Neural progenitor cell (in vitro differentiated cells): ENCODE data around the gene ANO1. TPM values are rescaled to one million over a fixed set of nuclear protein-coding genes. Genes with fewer than 3 reads are reported as not detected.
A peak's percentile ranks its signal among the peaks of the same experiment; 100 is the strongest.

Experiments
- DNase-seq: peaks from one replicate; pipeline ENCODE4 v3.0.0-alpha.2; 2016; ENCODE audit warnings: low spot score
- H2AFZ ChIP-seq: fragments of 200-600 bp; sonication (generic); replicated peaks from 2 replicates; pipeline ENCODE4 v1.6.1; 2016; ENCODE audit warnings: antibody characterized with exemption
- H3F3A ChIP-seq: fragments of 200-600 bp; sonication (generic); 2 replicates; pipeline ENCODE4 v1.6.1; 2016; ENCODE audit warnings: antibody characterized with exemption, low read depth
- H3K27ac ChIP-seq: fragments of 200-600 bp; sonication (generic); 2 replicates; pipeline ENCODE4 v1.5.1; 2016; ENCODE audit warnings: mild to moderate bottlenecking
- H3K27me3 ChIP-seq: fragments of 200-600 bp; sonication (generic); 2 replicates; pipeline ENCODE4 v1.6.1; 2016; ENCODE audit warnings: mild to moderate bottlenecking, moderate library complexity
- H3K36me3 ChIP-seq: fragments of 200-600 bp; sonication (generic); 2 replicates; pipeline ENCODE4 v1.5.1; 2016
- H3K4me1 ChIP-seq: fragments of 200-600 bp; sonication (generic); 2 replicates; pipeline ENCODE4 v1.6.1; 2016; ENCODE audit warnings: mixed run types
- H3K4me2 ChIP-seq: fragments of 200-600 bp; sonication (generic); 2 replicates; pipeline ENCODE4 v1.6.1; 2016
- H3K4me3 ChIP-seq: fragments of 200-600 bp; sonication (generic); 2 replicates; pipeline ENCODE4 v1.5.1; 2016
- H3K79me2 ChIP-seq: fragments of 200-600 bp; sonication (generic); 2 replicates; pipeline ENCODE4 v1.6.1; 2016; ENCODE audit warnings: low read depth
- H3K9ac ChIP-seq: fragments of 200-600 bp; sonication (generic); 2 replicates; pipeline ENCODE4 v1.6.1; 2016
- H3K9me3 ChIP-seq: fragments of 200-600 bp; sonication (generic); 2 replicates; pipeline ENCODE4 v1.5.1; 2016; ENCODE audit warnings: low read depth
- H4K20me1 ChIP-seq: fragments of 200-600 bp; sonication (generic); 2 replicates; pipeline ENCODE4 v1.6.1; 2016; ENCODE audit warnings: low read depth
- H3K27ac Mint-ChIP-seq: 3 replicates; pipeline ENCODE4 v1.8.0; 2021; ENCODE audit warnings: mixed read lengths
- H3K27me3 Mint-ChIP-seq: 2 replicates; pipeline ENCODE4 v1.8.0; 2022; ENCODE audit warnings: low read depth, mild to moderate bottlenecking, inconsistent platforms, moderate library complexity, mixed read lengths; ENCODE audit not compliant: insufficient read depth
- H3K36me3 Mint-ChIP-seq: 3 replicates; pipeline ENCODE4 v1.8.0; 2021; ENCODE audit warnings: mixed read lengths
- H3K4me1 Mint-ChIP-seq: 3 replicates; pipeline ENCODE4 v1.8.0; 2021; ENCODE audit warnings: mixed read lengths
- H3K4me3 Mint-ChIP-seq: 3 replicates; pipeline ENCODE4 v1.8.0; 2021; ENCODE audit warnings: mild to moderate bottlenecking, moderate library complexity, mixed read lengths
- H3K9me3 Mint-ChIP-seq: 3 replicates; pipeline ENCODE4 v1.8.0; 2020; ENCODE audit warnings: mixed read lengths
- EZH2 ChIP-seq: fragments of 200-600 bp; sonication (generic); IDR thresholded peaks from 2 replicates; pipeline ENCODE4 v1.6.1; 2017; ENCODE audit warnings: antibody characterized with exemption, mild to moderate bottlenecking, moderate library complexity
- EZH2phosphoT487 ChIP-seq: fragments of 200-600 bp; sonication (generic); IDR thresholded peaks from 2 replicates; pipeline ENCODE4 v1.6.1; 2017; ENCODE audit warnings: antibody characterized with exemption
- small RNA-seq: library from RNA; depleted of rRNA; stranded (forward); fragments of <200 nt; gene quantifications from one replicate; pipeline ENCODE3, GENCODE V24; 2015
- total RNA-seq: library from RNA; depleted of rRNA; stranded (reverse); fragments of >200 nt; gene quantifications from 2 replicates; pipeline ENCODE4 v1.2.3, GENCODE V29; 2015; ENCODE audit warnings: low replicate concordance
- TF ChIP-seq, protein P1 (sequence below): fragments of 200-600 bp; sonication (generic); IDR thresholded peaks from 2 replicates; pipeline ENCODE4 v1.5.1; 2017; ENCODE audit warnings: antibody characterized with exemption, mild to moderate bottlenecking

The ANO1 gene
- total RNA-seq, 1 donor from 2014 or later = not detected

DNA sequence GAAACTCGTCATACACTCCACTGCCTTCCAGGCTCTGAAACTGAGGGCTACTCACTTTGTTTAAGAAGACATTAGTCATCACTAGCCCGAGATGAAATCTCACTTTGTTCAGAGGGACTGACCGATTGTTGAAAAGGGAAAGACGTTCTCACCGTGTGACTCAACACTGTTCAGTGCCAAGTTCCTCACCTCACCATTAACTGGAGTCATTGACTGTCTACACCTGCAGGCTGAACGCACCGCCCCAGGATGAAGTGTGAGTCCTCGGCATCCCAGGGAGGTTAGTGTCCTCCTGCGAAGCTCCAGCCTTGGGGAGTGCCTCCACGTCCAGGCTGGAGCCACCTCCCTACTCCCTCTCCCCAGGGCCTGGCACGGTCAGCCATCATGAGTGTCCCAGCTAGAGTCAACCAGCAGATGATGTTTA lies 155.4 kb downstream of the ANO1 start:
- no peak for DNase-seq
- Histone ChIP-seq H3K9me3 (no peaks in the 10 kb centered on the region), H3K79me2 (no peaks in the 10 kb centered on the region), H3K4me2 (no peak overlapping the region), H4K20me1 (no peaks in the 10 kb centered on the region), H3K9ac (no peak overlapping the region), H3K4me1 (no peaks in the 10 kb centered on the region), H3K27me3 (no peaks in the 10 kb centered on the region), H2AFZ (no peak overlapping the region), H3F3A (no peaks in the 10 kb centered on the region), H3K27ac (no peak overlapping the region), H3K36me3 (no peaks in the 10 kb centered on the region), H3K4me3 (no peak overlapping the region)
- Mint-ChIP-seq H3K36me3 (no peaks in the 10 kb centered on the region), H3K27ac (peak overlapping the region; percentile 53), H3K4me3 (no peak overlapping the region), H3K27me3 (peaks cover 8% of the 10 kb centered on the region), H3K4me1 (peaks cover 9% of the 10 kb centered on the region), H3K9me3 (no peaks in the 10 kb centered on the region)
- TF ChIP-seq, protein P1, sequence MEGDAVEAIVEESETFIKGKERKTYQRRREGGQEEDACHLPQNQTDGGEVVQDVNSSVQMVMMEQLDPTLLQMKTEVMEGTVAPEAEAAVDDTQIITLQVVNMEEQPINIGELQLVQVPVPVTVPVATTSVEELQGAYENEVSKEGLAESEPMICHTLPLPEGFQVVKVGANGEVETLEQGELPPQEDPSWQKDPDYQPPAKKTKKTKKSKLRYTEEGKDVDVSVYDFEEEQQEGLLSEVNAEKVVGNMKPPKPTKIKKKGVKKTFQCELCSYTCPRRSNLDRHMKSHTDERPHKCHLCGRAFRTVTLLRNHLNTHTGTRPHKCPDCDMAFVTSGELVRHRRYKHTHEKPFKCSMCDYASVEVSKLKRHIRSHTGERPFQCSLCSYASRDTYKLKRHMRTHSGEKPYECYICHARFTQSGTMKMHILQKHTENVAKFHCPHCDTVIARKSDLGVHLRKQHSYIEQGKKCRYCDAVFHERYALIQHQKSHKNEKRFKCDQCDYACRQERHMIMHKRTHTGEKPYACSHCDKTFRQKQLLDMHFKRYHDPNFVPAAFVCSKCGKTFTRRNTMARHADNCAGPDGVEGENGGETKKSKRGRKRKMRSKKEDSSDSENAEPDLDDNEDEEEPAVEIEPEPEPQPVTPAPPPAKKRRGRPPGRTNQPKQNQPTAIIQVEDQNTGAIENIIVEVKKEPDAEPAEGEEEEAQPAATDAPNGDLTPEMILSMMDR = no peak
- TF ChIP-seq EZH2phosphoT487 = no peak
- no peak for TF ChIP-seq EZH2

DNA sequence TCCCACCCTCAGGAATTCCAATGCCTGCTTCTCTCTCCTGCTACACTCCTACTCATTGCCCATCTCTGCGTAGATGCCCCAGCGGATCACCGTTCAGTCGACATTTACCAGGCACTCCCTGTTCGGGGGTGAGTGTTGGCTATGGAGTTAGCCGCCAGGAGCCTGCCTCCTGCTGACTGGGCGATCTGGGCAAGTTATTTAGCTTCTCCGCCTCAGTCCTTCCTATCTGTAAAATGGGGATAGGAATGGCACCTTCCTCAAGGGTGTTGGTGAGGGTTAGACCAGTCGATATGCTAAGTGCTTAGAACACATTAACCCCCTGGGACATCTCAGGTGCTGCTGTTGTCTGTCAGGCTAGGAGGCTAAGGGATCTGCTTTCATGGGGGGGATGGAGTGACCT lies 155.8 kb downstream of the ANO1 start:
- Mint-ChIP-seq H3K9me3 (no peaks in the 10 kb centered on the region), H3K27me3 (peaks cover 8% of the 10 kb centered on the region), H3K4me3 (no peak overlapping the region), H3K27ac (peak overlapping the region; percentile 30), H3K36me3 (no peaks in the 10 kb centered on the region), H3K4me1 (peaks cover 9% of the 10 kb centered on the region)
- H3K79me2 ChIP-seq = no peaks in the 10 kb centered on the region
- H3K9me3 ChIP-seq = no peaks in the 10 kb centered on the region
- no peak overlapping the region for H3K4me2 ChIP-seq
- no peak overlapping the region for H2AFZ ChIP-seq
- H3F3A ChIP-seq = no peaks in the 10 kb centered on the region
- H3K4me3 ChIP-seq = no peak overlapping the region
- TF ChIP-seq EZH2 (no peak), EZH2phosphoT487 (no peak)
- TF ChIP-seq, protein P1 = no peak
- H3K4me1 ChIP-seq = no peaks in the 10 kb centered on the region
- no peak for DNase-seq
- no peak overlapping the region for H3K27ac ChIP-seq
- no peak overlapping the region for H3K9ac ChIP-seq
- H3K27me3 ChIP-seq = no peaks in the 10 kb centered on the region
- H4K20me1 ChIP-seq = no peaks in the 10 kb centered on the region
- H3K36me3 ChIP-seq = no peaks in the 10 kb centered on the region

Small RNA genes lying within 50 kb of the gene (small RNA-seq; reads per million reads assigned to genes)
- not detected for gene RNU6-1175P

Other genes starting within 250 kb of the ANO1 start
- 18.9 and 33.6 TPM in 2 replicates for gene FADD, start 125.0 kb downstream of the ANO1 start, total RNA-seq
- gene PPFIA1, start 192.4 kb downstream of the ANO1 start, total RNA-seq = 42.6 and 44.5 TPM in 2 replicates